H9 (cell line): ENCODE measurements around the gene ARL11. TPM values are rescaled to one million over a fixed set of nuclear protein-coding genes. Genes with fewer than 3 reads are reported as not detected.
"Not testable (repeated sequence)": the region's sequence is repeated elsewhere in the genome, so short reads cannot be mapped to it uniquely, and the experiment has no call there.

Source experiments
- DNase-seq: peaks from one replicate; pipeline ENCODE4 v3.0.0-alpha.2; 2017
- H2AFZ ChIP-seq: one replicate; pipeline ENCODE4 v1.6.1; 2013; ENCODE audit warnings: mild to moderate bottlenecking, low read length, control low read depth, moderate library complexity
- H2AK5ac ChIP-seq: 2 replicates; pipeline ENCODE4 v1.6.1; 2013; ENCODE audit warnings: low read length, control low read depth, mixed read lengths; ENCODE audit not compliant: insufficient read length
- H2BK120ac ChIP-seq: one replicate; pipeline ENCODE4 v1.6.1; 2013; ENCODE audit warnings: low read depth, mild to moderate bottlenecking, low read length, control low read depth, inconsistent platforms; ENCODE audit not compliant: poor library complexity, severe bottlenecking
- H2BK12ac ChIP-seq: 2 replicates; pipeline ENCODE4 v1.6.1; 2013; ENCODE audit warnings: low read length, control low read depth, mixed read lengths, low read depth; ENCODE audit not compliant: insufficient read length
- H2BK15ac ChIP-seq: 2 replicates; pipeline ENCODE4 v1.6.1; 2013; ENCODE audit warnings: low read depth, low read length, control low read depth
- H2BK20ac ChIP-seq: one replicate; pipeline ENCODE4 v1.6.1; 2013; ENCODE audit warnings: low read depth, mild to moderate bottlenecking, low read length, control low read depth, inconsistent platforms; ENCODE audit not compliant: poor library complexity, severe bottlenecking
- H2BK5ac ChIP-seq: 2 replicates; pipeline ENCODE4 v1.6.1; 2013; ENCODE audit warnings: low read length, control low read depth, mixed read lengths; ENCODE audit not compliant: insufficient read length
- H3K14ac ChIP-seq: 2 replicates; pipeline ENCODE4 v1.6.1; 2013; ENCODE audit warnings: low read length, control low read depth; ENCODE audit not compliant: insufficient read depth
- H3K18ac ChIP-seq: 2 replicates; pipeline ENCODE4 v1.6.1; 2013; ENCODE audit warnings: low read depth, mild to moderate bottlenecking, mixed read lengths, low read length, control low read depth; ENCODE audit not compliant: insufficient read length
- H3K23ac ChIP-seq: 2 replicates; pipeline ENCODE4 v1.6.1; 2013; ENCODE audit warnings: low read length, control low read depth, mixed read lengths, low read depth; ENCODE audit not compliant: insufficient read length
- H3K23me2 ChIP-seq: 2 replicates; pipeline ENCODE4 v1.6.1; 2013; ENCODE audit warnings: low read depth, mild to moderate bottlenecking, mixed read lengths, low read length, control low read depth; ENCODE audit not compliant: insufficient read length, poor library complexity, severe bottlenecking
- H3K27ac ChIP-seq: 2 replicates; pipeline ENCODE4 v1.5.1; 2013; ENCODE audit warnings: low read length, control low read depth, mixed read lengths, low read depth; ENCODE audit not compliant: insufficient read length
- H3K27me3 ChIP-seq: 2 replicates; pipeline ENCODE4 v1.6.1; 2013; ENCODE audit warnings: low read length, control low read depth, inconsistent platforms; ENCODE audit not compliant: insufficient read depth
- H3K4ac ChIP-seq: 2 replicates; pipeline ENCODE4 v1.6.1; 2013; ENCODE audit warnings: low read depth, mild to moderate bottlenecking, control low read depth, inconsistent platforms, low read length, moderate library complexity
- H3K4me1 ChIP-seq: 2 replicates; pipeline ENCODE4 v1.6.1; 2013; ENCODE audit warnings: low read length, control low read depth, inconsistent platforms; ENCODE audit not compliant: insufficient read depth
- H3K4me2 ChIP-seq: 2 replicates; pipeline ENCODE4 v1.6.1; 2013; ENCODE audit warnings: low read length, control low read depth, mixed read lengths; ENCODE audit not compliant: insufficient read length, insufficient read depth
- H3K56ac ChIP-seq: 2 replicates; pipeline ENCODE4 v1.6.1; 2013; ENCODE audit warnings: low read depth, mild to moderate bottlenecking, mixed read lengths, low read length, control low read depth; ENCODE audit not compliant: insufficient read length
- H3K79me1 ChIP-seq: 2 replicates; pipeline ENCODE4 v1.6.1; 2013; ENCODE audit warnings: low read depth, mild to moderate bottlenecking, moderate library complexity, low read length, control low read depth, inconsistent platforms; ENCODE audit not compliant: insufficient read depth, poor library complexity, severe bottlenecking
- H3K79me2 ChIP-seq: 2 replicates; pipeline ENCODE4 v1.6.1; 2013; ENCODE audit warnings: low read length, control low read depth, inconsistent platforms; ENCODE audit not compliant: insufficient read depth
- H3K9ac ChIP-seq: 2 replicates; pipeline ENCODE4 v1.6.1; 2013; ENCODE audit warnings: low read length, control low read depth, mixed read lengths; ENCODE audit not compliant: insufficient read length; ENCODE audit errors: extremely low read depth
- H3K9me3 ChIP-seq: one replicate; pipeline ENCODE4 v1.6.1; 2013; ENCODE audit warnings: low read depth, low read length, inconsistent platforms; ENCODE audit not compliant: control insufficient read depth
- H3T11ph ChIP-seq: one replicate; pipeline ENCODE4 v1.6.1; 2013; ENCODE audit warnings: mild to moderate bottlenecking, low read length, control low read depth, inconsistent platforms
- H4K20me1 ChIP-seq: one replicate; pipeline ENCODE4 v1.6.1; 2013; ENCODE audit not compliant: control insufficient read depth, insufficient read length, insufficient read depth
- H4K5ac ChIP-seq: 2 replicates; pipeline ENCODE4 v1.6.1; 2013; ENCODE audit warnings: low read depth, mild to moderate bottlenecking, mixed read lengths, low read length, control low read depth; ENCODE audit not compliant: insufficient read length
- H4K8ac ChIP-seq: replicated peaks from 2 replicates; pipeline ENCODE4 v1.6.1; 2013; ENCODE audit warnings: low read length, control low read depth, mixed read lengths, low read depth; ENCODE audit not compliant: insufficient read length
- H4K91ac ChIP-seq: 2 replicates; pipeline ENCODE4 v1.6.1; 2013; ENCODE audit warnings: low read depth, mild to moderate bottlenecking, moderate library complexity, mixed read lengths, low read length, control low read depth; ENCODE audit not compliant: insufficient read length
- H3K27ac Mint-ChIP-seq, 3 experiments: 2 replicates in 2 of 3; 3 replicates in 1 of 3; pipeline ENCODE4 v1.8.0; 2020 to 2021; ENCODE audit warnings: mixed read lengths in 3 of 3, mild to moderate bottlenecking in 1 of 3, moderate library complexity in 1 of 3
- H3K27me3 Mint-ChIP-seq: 2 replicates; pipeline ENCODE4 v1.8.0; 2021; ENCODE audit warnings: low read depth, mild to moderate bottlenecking, moderate library complexity, mixed read lengths
- H3K36me3 Mint-ChIP-seq, 3 experiments: 2 replicates in 2 of 3; 3 replicates in 1 of 3; pipeline ENCODE4 v1.8.0; 2020 to 2021; ENCODE audit warnings: low read depth in 3 of 3, mixed read lengths in 3 of 3; ENCODE audit not compliant: insufficient read depth in 1 of 3
- H3K4me1 Mint-ChIP-seq, 2 experiments: 2 replicates each; pipeline ENCODE4 v1.8.0; 2020; ENCODE audit warnings: mixed read lengths in 2 of 2
- H3K4me3 Mint-ChIP-seq, 2 experiments: 2 replicates in 1 of 2; 3 replicates in 1 of 2; pipeline ENCODE4 v1.8.0; 2020 to 2021; ENCODE audit warnings: mild to moderate bottlenecking in 2 of 2, mixed read lengths in 2 of 2, moderate library complexity in 1 of 2
- H3K9me3 Mint-ChIP-seq, 2 experiments: 2 replicates in 1 of 2; 3 replicates in 1 of 2; pipeline ENCODE4 v1.8.0; 2020; ENCODE audit warnings: mild to moderate bottlenecking in 2 of 2, mixed read lengths in 2 of 2, moderate library complexity in 1 of 2
- CTCF ChIP-seq: fragments of 200-600 bp; sonication (generic); conservative IDR thresholded peaks from 3 replicates; pipeline ENCODE4 v1.8.0; 2021; ENCODE audit warnings: antibody characterized with exemption, mild to moderate bottlenecking
- WGBS: extraction: QIAGEN DNeasy Blood & Tissue Kit; methylation state at CpG from one replicate; pipeline ENCODE4 v1.1.7; 2013; ENCODE audit warnings: missing lambda C conversion rate, low lambda C conversion rate, mixed read lengths; ENCODE audit not compliant: insufficient read length; ENCODE audit errors: extremely low coverage; 5-methylcytosine and 5-hydroxymethylcytosine counted together
- total RNA-seq: library from RNA; stranded (reverse); gene quantifications from 2 replicates; pipeline ENCODE4 v1.2.1, GENCODE V29; 2021

ARL11 gene
- total RNA-seq, 1 experiment from 2014 or later, result 0.42 TPM

GRCh38 chr13:49587311-49587847 is 40.9 kb upstream of the ARL11 start:
- no peak overlapping the region for H3K27ac Mint-ChIP-seq
- TF ChIP-seq CTCF, result no peak
- no CpG with 5 or more reads among the region's 2 CpGs for WGBS

GRCh38 chr13:49590714-49591113 is 37.6 kb upstream of the ARL11 start:
- Mint-ChIP-seq H3K4me1 (peaks cover 10 to 11% of the 10 kb centered on the region in 2 experiments), H3K9me3 (peaks cover 12 to 13% of the 10 kb centered on the region in 2 experiments; a peak in 4 of 5 replicates)
- not testable (repeated sequence) for H3K4me2 ChIP-seq, H3K79me2 ChIP-seq, H2AFZ ChIP-seq, H3K9me3 ChIP-seq, H4K8ac ChIP-seq, H2AK5ac ChIP-seq, H2BK5ac ChIP-seq, H2BK120ac ChIP-seq, H3K56ac ChIP-seq, H3K4me1 ChIP-seq, H2BK20ac ChIP-seq, H3K4ac ChIP-seq, H3K23ac ChIP-seq, H4K20me1 ChIP-seq, H3K79me1 ChIP-seq, H3K18ac ChIP-seq, H3K23me2 ChIP-seq, H3K14ac ChIP-seq, H3K4me3 Mint-ChIP-seq, H2BK12ac ChIP-seq, H3K36me3 Mint-ChIP-seq, H2BK15ac ChIP-seq, H4K5ac ChIP-seq, H4K91ac ChIP-seq, H3T11ph ChIP-seq, H3K27me3 ChIP-seq, H3K27ac Mint-ChIP-seq, H3K27ac ChIP-seq, H3K9ac ChIP-seq, DNase-seq, H3K27me3 Mint-ChIP-seq
- no CpG with 5 or more reads among the region's 3 CpGs for WGBS

More at GRCh38 chr13:49587311-49587847, 40.9 kb upstream of the ARL11 start:
- Histone ChIP-seq H3K79me2 (no peaks in the 10 kb centered on the region), H2BK120ac (no peak overlapping the region), H4K20me1 (no peaks in the 10 kb centered on the region), H3K79me1 (no peaks in the 10 kb centered on the region), H4K91ac (no peak overlapping the region), H3K23me2 (peaks cover 5% of the 10 kb centered on the region), H2AK5ac (no peak overlapping the region), H3K18ac (no peak overlapping the region), H2BK12ac (no peak overlapping the region), H3K56ac (no peak overlapping the region), H3K23ac (no peak overlapping the region), H2BK20ac (no peak overlapping the region), H2BK5ac (no peak overlapping the region), H3K4me1 (no peaks in the 10 kb centered on the region), H2AFZ (no peak overlapping the region), H4K5ac (no peak overlapping the region), H4K8ac (no peak overlapping the region), H3K9ac (no peak overlapping the region), H3K27me3 (no peaks in the 10 kb centered on the region), H3K27ac (no peak overlapping the region), H3K9me3 (no peaks in the 10 kb centered on the region), H3K14ac (no peak overlapping the region), H2BK15ac (no peak overlapping the region), H3K4me2 (no peak overlapping the region), H3K4ac (no peak overlapping the region), H3T11ph (no peak overlapping the region)
- Mint-ChIP-seq H3K36me3 (peaks cover 0 to 7% (median 3%) of the 10 kb centered on the region in 3 experiments; a peak in 3 of 7 replicates), H3K9me3 (peaks cover 5 to 6% of the 10 kb centered on the region in 2 experiments; a peak in 3 of 5 replicates), H3K27me3 (peaks cover 2% of the 10 kb centered on the region; the same call in 1 of the 2 replicates), H3K4me1 (peaks cover 14 to 16% of the 10 kb centered on the region in 2 experiments), H3K4me3 (no peak overlapping the region)
- DNase-seq, result no peak
